Measurements from ENCODE around the gene HCRTR2. TPM values are rescaled to one million over a fixed set of nuclear protein-coding genes. Genes with fewer than 3 reads are reported as not detected.

Gene HCRTR2
- 14.1 TPM for total RNA-seq

DNA sequence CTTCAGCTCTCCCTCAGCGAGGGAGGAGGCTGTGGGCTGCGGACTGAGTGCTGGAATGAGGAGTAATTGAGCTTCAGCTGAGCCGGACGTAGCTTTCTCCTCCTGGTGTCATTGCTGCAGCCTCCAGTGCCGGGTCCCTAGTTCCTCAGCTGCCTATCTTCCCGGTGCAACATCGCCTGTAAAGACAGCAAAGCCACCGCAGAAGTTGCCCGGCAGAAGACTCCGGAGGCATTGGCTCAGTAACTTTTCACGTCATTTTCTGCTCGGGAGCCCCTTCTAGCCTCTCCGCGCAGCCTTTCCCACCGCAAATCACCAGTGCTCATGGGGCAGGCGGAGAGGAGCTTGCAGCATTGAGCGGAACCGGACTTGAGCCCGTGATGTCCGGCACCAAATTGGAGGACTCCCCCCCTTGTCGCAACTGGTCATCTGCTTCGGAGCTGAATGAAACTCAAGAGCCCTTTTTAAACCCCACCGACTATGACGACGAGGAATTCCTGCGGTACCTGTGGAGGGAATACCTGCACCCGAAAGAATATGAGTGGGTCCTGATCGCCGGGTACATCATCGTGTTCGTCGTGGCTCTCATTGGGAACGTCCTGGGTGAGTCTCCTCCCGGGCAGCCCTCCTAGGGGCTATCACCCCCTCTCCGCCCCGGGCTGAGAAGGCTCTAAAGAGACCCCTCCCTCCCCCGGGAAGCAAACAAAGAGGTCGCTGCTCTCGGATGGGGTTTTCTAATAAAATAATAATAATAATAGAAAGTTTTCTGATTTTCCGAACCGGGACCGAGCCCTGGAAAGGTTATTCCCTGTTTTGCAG lies at the start of gene HCRTR2:
Gene HCRTR2 (plus strand): TSS at position 305 of the 816 bp plus-strand sequence. CDS start 73 bp downstream, at position 378.

DNA sequence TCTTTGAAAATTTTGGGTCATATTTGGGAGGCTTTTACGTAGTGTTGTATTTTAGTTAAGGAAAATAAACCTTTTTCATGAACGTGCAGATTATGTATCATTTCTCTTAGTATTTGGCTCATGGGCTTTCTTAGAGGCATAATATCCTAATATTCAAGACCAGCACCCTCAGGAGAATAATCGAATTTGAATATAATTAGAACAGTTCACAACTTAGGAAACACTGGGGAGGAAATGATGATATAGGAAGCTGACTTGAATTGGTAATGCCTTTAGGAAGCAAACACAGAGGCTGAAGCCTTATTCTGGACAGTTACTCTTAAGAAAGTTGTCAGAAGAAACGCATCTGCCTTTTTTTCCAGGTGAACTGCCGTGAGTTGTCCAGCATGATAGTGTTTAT lies 152.9 kb downstream of the HCRTR2 start, which contains the start of gene GFRAL:
Gene GFRAL (plus strand): TSS at position 301 of the 400 bp plus-strand sequence. CDS start 86 bp downstream, at position 387.

Other genes starting within 250 kb of the HCRTR2 start
- not detected for gene GFRAL, start 153.0 kb downstream of the HCRTR2 start, total RNA-seq